C4-2B (cell line): Measurements from ENCODE around the gene RBMS3.

Experiments used
- ZFX ChIP-seq: fragments of 450-650 bp; IDR thresholded peaks from 2 replicates; pipeline ENCODE4 v1.6.1; 2017
- TF ChIP-seq, protein P1 (sequence below): fragments of 450-650 bp; conservative IDR thresholded peaks from 2 replicates; pipeline ENCODE4 v1.5.1; 2017; ENCODE audit warnings: mild to moderate bottlenecking

DNA sequence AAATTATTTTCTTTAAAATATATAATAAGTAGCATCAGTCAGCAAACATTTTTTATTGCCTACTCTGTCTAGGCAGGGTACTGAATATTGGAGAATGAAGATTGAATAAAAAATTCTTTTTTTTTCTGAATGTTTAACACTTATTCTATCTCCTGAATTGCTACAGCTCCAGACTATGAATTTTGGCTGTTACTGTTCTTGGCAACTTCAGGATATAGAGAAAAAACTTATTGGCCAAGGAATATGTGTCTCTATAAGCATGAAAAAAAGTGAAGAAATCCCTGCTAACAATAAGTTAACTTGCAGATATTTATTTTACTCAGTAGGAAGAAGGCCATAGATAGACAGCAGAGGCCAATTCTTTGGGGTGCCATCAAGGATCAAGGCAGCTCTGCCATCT lies 309.6 kb downstream of the RBMS3 start:
- TF ChIP-seq, protein P1, sequence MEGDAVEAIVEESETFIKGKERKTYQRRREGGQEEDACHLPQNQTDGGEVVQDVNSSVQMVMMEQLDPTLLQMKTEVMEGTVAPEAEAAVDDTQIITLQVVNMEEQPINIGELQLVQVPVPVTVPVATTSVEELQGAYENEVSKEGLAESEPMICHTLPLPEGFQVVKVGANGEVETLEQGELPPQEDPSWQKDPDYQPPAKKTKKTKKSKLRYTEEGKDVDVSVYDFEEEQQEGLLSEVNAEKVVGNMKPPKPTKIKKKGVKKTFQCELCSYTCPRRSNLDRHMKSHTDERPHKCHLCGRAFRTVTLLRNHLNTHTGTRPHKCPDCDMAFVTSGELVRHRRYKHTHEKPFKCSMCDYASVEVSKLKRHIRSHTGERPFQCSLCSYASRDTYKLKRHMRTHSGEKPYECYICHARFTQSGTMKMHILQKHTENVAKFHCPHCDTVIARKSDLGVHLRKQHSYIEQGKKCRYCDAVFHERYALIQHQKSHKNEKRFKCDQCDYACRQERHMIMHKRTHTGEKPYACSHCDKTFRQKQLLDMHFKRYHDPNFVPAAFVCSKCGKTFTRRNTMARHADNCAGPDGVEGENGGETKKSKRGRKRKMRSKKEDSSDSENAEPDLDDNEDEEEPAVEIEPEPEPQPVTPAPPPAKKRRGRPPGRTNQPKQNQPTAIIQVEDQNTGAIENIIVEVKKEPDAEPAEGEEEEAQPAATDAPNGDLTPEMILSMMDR, result no peak
- TF ChIP-seq ZFX, result no peak
